Measurements from ENCODE around the gene CSGALNACT2. TPM values are rescaled to one million over a fixed set of nuclear protein-coding genes. Genes with fewer than 3 reads are reported as not detected.

Gene CSGALNACT2
- total RNA-seq, 1 donor = 31.8 TPM

- Histone ChIP-seq H4K20me1 (ENCODE audit: insufficient read depth, low read length) (no peaks in the 10 kb centered on the region), H3K4me3 (ENCODE audit: insufficient read depth, low read length) (no peak overlapping the region), H3K36me3 (ENCODE audit: insufficient read depth, low read length) (no peaks in the 10 kb centered on the region), H2AFZ (ENCODE audit: low read length) (no peak overlapping the region), H3K27ac (ENCODE audit: low read depth, low read length) (no peak overlapping the region), H3K9me3 (ENCODE audit: low read depth, low read length) (no peaks in the 10 kb centered on the region), H3K4me2 (ENCODE audit: insufficient read depth, low read length) (no peak overlapping the region), H3K79me2 (ENCODE audit: insufficient read depth, low read length) (no peaks in the 10 kb centered on the region), H3K27me3 (ENCODE audit: insufficient read depth, low read length) (peaks cover 12% of the 10 kb centered on the region), H3K4me1 (ENCODE audit: insufficient read depth, low read length) (peaks cover 1% of the 10 kb centered on the region)
- TF ChIP-seq CTCF (IDR thresholded peaks at IDR 0.05; ENCODE audit: extremely low read depth, low read depth, low read length) = no peak
- DNase-seq (ENCODE audit: insufficient read length, low spot score, missing footprints) = no peak
These were observed 38.3 kb upstream of the CSGALNACT2 start for GRCh38 chr10:43099928-43100327.

- H2AFZ ChIP-seq (ENCODE audit: low read length) = no peak overlapping the region
- H3K36me3 ChIP-seq (ENCODE audit: insufficient read depth, low read length) = no peaks in the 10 kb centered on the region
- no peak for TF ChIP-seq CTCF (IDR thresholded peaks at IDR 0.05; ENCODE audit: extremely low read depth, low read depth, low read length)
- no peak overlapping the region for H3K27ac ChIP-seq (ENCODE audit: low read depth, low read length)
- peaks cover 5% of the 10 kb centered on the region for H3K4me1 ChIP-seq (ENCODE audit: insufficient read depth, low read length)
- no peaks in the 10 kb centered on the region for H3K79me2 ChIP-seq (ENCODE audit: insufficient read depth, low read length)
- no peak overlapping the region for H3K4me2 ChIP-seq (ENCODE audit: insufficient read depth, low read length)
- DNase-seq (ENCODE audit: insufficient read length, low spot score, missing footprints) = no peak
- H4K20me1 ChIP-seq (ENCODE audit: insufficient read depth, low read length) = no peaks in the 10 kb centered on the region
- H3K27me3 ChIP-seq (ENCODE audit: insufficient read depth, low read length) = peaks cover 12% of the 10 kb centered on the region
- H3K4me3 ChIP-seq (ENCODE audit: insufficient read depth, low read length) = no peak overlapping the region
- H3K9me3 ChIP-seq (ENCODE audit: low read depth, low read length) = no peaks in the 10 kb centered on the region
These were observed 37.9 kb upstream of the CSGALNACT2 start for GRCh38 chr10:43100366-43100765.

- no peak overlapping the region for H2AFZ ChIP-seq (ENCODE audit: low read length)
- peaks cover 5% of the 10 kb centered on the region for H3K4me1 ChIP-seq (ENCODE audit: insufficient read depth, low read length)
- no peak for TF ChIP-seq CTCF (IDR thresholded peaks at IDR 0.05; ENCODE audit: extremely low read depth, low read depth, low read length)
- peaks cover 12% of the 10 kb centered on the region for H3K27me3 ChIP-seq (ENCODE audit: insufficient read depth, low read length)
- no peak overlapping the region for H3K4me2 ChIP-seq (ENCODE audit: insufficient read depth, low read length)
- H3K9me3 ChIP-seq (ENCODE audit: low read depth, low read length) = no peaks in the 10 kb centered on the region
- H3K79me2 ChIP-seq (ENCODE audit: insufficient read depth, low read length) = no peaks in the 10 kb centered on the region
- H3K27ac ChIP-seq (ENCODE audit: low read depth, low read length) = no peak overlapping the region
- DNase-seq (ENCODE audit: insufficient read length, low spot score, missing footprints) = peak; percentile 90
- H3K4me3 ChIP-seq (ENCODE audit: insufficient read depth, low read length) = no peak overlapping the region
- H3K36me3 ChIP-seq (ENCODE audit: insufficient read depth, low read length) = no peaks in the 10 kb centered on the region
- H4K20me1 ChIP-seq (ENCODE audit: insufficient read depth, low read length) = no peaks in the 10 kb centered on the region
These were observed 36.0 kb upstream of the CSGALNACT2 start for GRCh38 chr10:43102063-43102828.

GRCh38 chr10:43105102-43105955 is 32.9 kb upstream of the CSGALNACT2 start:
- Histone ChIP-seq H3K36me3 (ENCODE audit: insufficient read depth, low read length) (no peaks in the 10 kb centered on the region), H3K4me1 (ENCODE audit: insufficient read depth, low read length) (peaks cover 5% of the 10 kb centered on the region), H3K79me2 (ENCODE audit: insufficient read depth, low read length) (no peaks in the 10 kb centered on the region), H2AFZ (ENCODE audit: low read length) (peak overlapping the region; percentile 95), H3K9me3 (ENCODE audit: low read depth, low read length) (no peaks in the 10 kb centered on the region), H4K20me1 (ENCODE audit: insufficient read depth, low read length) (no peaks in the 10 kb centered on the region), H3K27me3 (ENCODE audit: insufficient read depth, low read length) (peaks cover 12% of the 10 kb centered on the region), H3K27ac (ENCODE audit: low read depth, low read length) (no peak overlapping the region), H3K4me3 (ENCODE audit: insufficient read depth, low read length) (peak overlapping the region; percentile 71), H3K4me2 (ENCODE audit: insufficient read depth, low read length) (peak overlapping the region; percentile 72)
- peak; percentile 99 for DNase-seq (ENCODE audit: insufficient read length, low spot score, missing footprints)
- TF ChIP-seq CTCF (IDR thresholded peaks at IDR 0.05; ENCODE audit: extremely low read depth, low read depth, low read length) = peak; percentile 82
